Loucy (cell line): ENCODE measurements around the gene CHPF2.

Experiments
- H2AFZ ChIP-seq: fragments of 200-600 bp; sonication (generic); 2 replicates; pipeline ENCODE4 v1.6.0; 2016; ENCODE audit warnings: antibody characterized with exemption, mild to moderate bottlenecking, low read length, moderate library complexity
- H3F3A ChIP-seq: fragments of 200-600 bp; 2 replicates; pipeline ENCODE4 v1.6.0; 2016; ENCODE audit warnings: antibody characterized with exemption, low read depth, mild to moderate bottlenecking
- H3K27me3 ChIP-seq: fragments of 200-600 bp; sonication (generic); 2 replicates; pipeline ENCODE4 v1.6.1; 2014; ENCODE audit warnings: low read length, mild to moderate bottlenecking; ENCODE audit not compliant: insufficient read depth, poor library complexity, severe bottlenecking
- H3K36me3 ChIP-seq: fragments of 200-600 bp; sonication (generic); 2 replicates; pipeline ENCODE4 v1.6.1; 2016; ENCODE audit warnings: low read length; ENCODE audit not compliant: insufficient read depth
- H3K4me1 ChIP-seq: fragments of 200-600 bp; sonication (generic); 2 replicates; pipeline ENCODE4 v1.5.1; 2014; ENCODE audit warnings: low read length, mild to moderate bottlenecking; ENCODE audit not compliant: insufficient read depth, poor library complexity, severe bottlenecking
- H3K4me2 ChIP-seq: fragments of 200-600 bp; sonication (generic); 2 replicates; pipeline ENCODE4 v1.6.0; 2014; ENCODE audit warnings: antibody characterized with exemption, low read length, low read depth, mild to moderate bottlenecking; ENCODE audit not compliant: poor library complexity, severe bottlenecking
- H3K4me3 ChIP-seq: fragments of 200-600 bp; sonication (generic); 2 replicates; pipeline ENCODE4 v1.5.1; 2014; ENCODE audit warnings: low read length, mild to moderate bottlenecking, mixed read lengths; ENCODE audit not compliant: poor library complexity, severe bottlenecking
- H3K79me2 ChIP-seq: fragments of 200-600 bp; sonication (generic); 2 replicates; pipeline ENCODE4 v1.6.1; 2014; ENCODE audit warnings: low read length; ENCODE audit not compliant: insufficient read depth
- H3K9ac ChIP-seq: fragments of 200-600 bp; sonication (generic); 2 replicates; pipeline ENCODE4 v1.6.0; 2014; ENCODE audit warnings: mild to moderate bottlenecking, low read depth, low read length, moderate library complexity; ENCODE audit not compliant: poor library complexity, severe bottlenecking
- H3K9me2 ChIP-seq: fragments of 200-600 bp; sonication (generic); replicated peaks from 2 replicates; pipeline ENCODE4 v1.6.1; 2016; ENCODE audit warnings: low read depth, low read length, mixed read lengths
- H3K9me3 ChIP-seq: fragments of 200-600 bp; sonication (generic); 2 replicates; pipeline ENCODE4 v1.6.1; 2014; ENCODE audit warnings: mild to moderate bottlenecking, antibody characterized with exemption, low read length, low read depth; ENCODE audit not compliant: insufficient read depth
- H4K20me1 ChIP-seq: fragments of 200-600 bp; sonication (generic); 2 replicates; pipeline ENCODE4 v1.6.0; 2014; ENCODE audit warnings: antibody characterized with exemption, low read length, mild to moderate bottlenecking; ENCODE audit not compliant: insufficient read depth, poor library complexity, severe bottlenecking
- CTCF ChIP-seq: fragments of 200-600 bp; sonication (generic); conservative IDR thresholded peaks from 2 replicates; pipeline ENCODE4 v1.5.1; 2014; ENCODE audit warnings: mild to moderate bottlenecking, antibody characterized with exemption, low read length
- EZH2phosphoT487 ChIP-seq: fragments of 200-600 bp; IDR thresholded peaks from 2 replicates; pipeline ENCODE4 v1.6.1; 2018; ENCODE audit warnings: antibody characterized with exemption, mild to moderate bottlenecking, moderate library complexity, borderline replicate concordance

The CHPF2 gene

GRCh38 chr7:151240942-151241754, 8.9 kb downstream of the CHPF2 start:
- Histone ChIP-seq H3K4me1 (peaks cover 12% of the 10 kb centered on the region), H3K9me2 (no peaks in the 10 kb centered on the region), H4K20me1 (peaks cover 10% of the 10 kb centered on the region), H3K4me2 (no peak overlapping the region), H3K36me3 (peaks cover 23% of the 10 kb centered on the region; the same call in 1 of the 2 replicates), H3K79me2 (no peaks in the 10 kb centered on the region; the same call in 1 of the 2 replicates), H3K9ac (no peak overlapping the region), H3K27me3 (no peaks in the 10 kb centered on the region), H3K9me3 (no peaks in the 10 kb centered on the region), H3F3A (no peaks in the 10 kb centered on the region), H3K4me3 (no peak overlapping the region), H2AFZ (no peak overlapping the region)
- TF ChIP-seq CTCF (no peak), EZH2phosphoT487 (no peak)

GRCh38 chr7:151241755-151242096, 9.4 kb downstream of the CHPF2 start:
- no peaks in the 10 kb centered on the region for H3F3A ChIP-seq
- peaks cover 22% of the 10 kb centered on the region; the same call in 1 of the 2 replicates for H3K36me3 ChIP-seq
- H3K4me1 ChIP-seq, result peaks cover 12% of the 10 kb centered on the region
- no peak overlapping the region for H3K9ac ChIP-seq
- H3K4me3 ChIP-seq, result no peak overlapping the region
- no peaks in the 10 kb centered on the region for H3K9me3 ChIP-seq
- TF ChIP-seq CTCF, result no peak
- TF ChIP-seq EZH2phosphoT487, result no peak
- peaks cover 5% of the 10 kb centered on the region for H4K20me1 ChIP-seq
- H3K27me3 ChIP-seq, result no peaks in the 10 kb centered on the region
- H3K79me2 ChIP-seq, result no peaks in the 10 kb centered on the region; the same call in 1 of the 2 replicates
- no peak overlapping the region for H2AFZ ChIP-seq
- no peak overlapping the region for H3K4me2 ChIP-seq
- H3K9me2 ChIP-seq, result no peaks in the 10 kb centered on the region

- Histone ChIP-seq H3K4me3 (no peak overlapping the region), H3K9ac (no peak overlapping the region), H3K36me3 (peaks cover 16% of the 10 kb centered on the region; the same call in 1 of the 2 replicates), H3K4me1 (peaks cover 12% of the 10 kb centered on the region), H3F3A (no peaks in the 10 kb centered on the region), H3K9me2 (no peaks in the 10 kb centered on the region), H3K9me3 (no peaks in the 10 kb centered on the region), H2AFZ (no peak overlapping the region), H3K27me3 (no peaks in the 10 kb centered on the region), H3K4me2 (no peak overlapping the region), H4K20me1 (peaks cover 5% of the 10 kb centered on the region), H3K79me2 (no peaks in the 10 kb centered on the region)
- TF ChIP-seq CTCF (no peak), EZH2phosphoT487 (no peak)
Observed at GRCh38 chr7:151242159-151243044, 10.1 kb downstream of the CHPF2 start.
